HG03108 (cell line): Measurements from ENCODE around the gene ZNF331.

Source experiments
- ATAC-seq: cut with Tn5 transposase; IDR thresholded peaks from one replicate; pipeline ENCODE4 v1.9.1; 2021; ENCODE audit warnings: moderate library complexity; ENCODE audit not compliant: unreplicated experiment

Gene ZNF331

GRCh38 chr19:53624771-53625545 is 87.0 kb downstream of the ZNF331 start:
- no peak for ATAC-seq

GRCh38 chr19:53626486-53626885 is 88.5 kb downstream of the ZNF331 start:
- ATAC-seq: no peak

- no peak for ATAC-seq
These were observed 89.0 kb downstream of the ZNF331 start for GRCh38 chr19:53626976-53627375.
